ENCODE data around the gene ALG1L2.
"Not testable (repeated sequence)": the region's sequence is repeated elsewhere in the genome, so short reads cannot be mapped to it uniquely, and the experiment has no call there.

DNA sequence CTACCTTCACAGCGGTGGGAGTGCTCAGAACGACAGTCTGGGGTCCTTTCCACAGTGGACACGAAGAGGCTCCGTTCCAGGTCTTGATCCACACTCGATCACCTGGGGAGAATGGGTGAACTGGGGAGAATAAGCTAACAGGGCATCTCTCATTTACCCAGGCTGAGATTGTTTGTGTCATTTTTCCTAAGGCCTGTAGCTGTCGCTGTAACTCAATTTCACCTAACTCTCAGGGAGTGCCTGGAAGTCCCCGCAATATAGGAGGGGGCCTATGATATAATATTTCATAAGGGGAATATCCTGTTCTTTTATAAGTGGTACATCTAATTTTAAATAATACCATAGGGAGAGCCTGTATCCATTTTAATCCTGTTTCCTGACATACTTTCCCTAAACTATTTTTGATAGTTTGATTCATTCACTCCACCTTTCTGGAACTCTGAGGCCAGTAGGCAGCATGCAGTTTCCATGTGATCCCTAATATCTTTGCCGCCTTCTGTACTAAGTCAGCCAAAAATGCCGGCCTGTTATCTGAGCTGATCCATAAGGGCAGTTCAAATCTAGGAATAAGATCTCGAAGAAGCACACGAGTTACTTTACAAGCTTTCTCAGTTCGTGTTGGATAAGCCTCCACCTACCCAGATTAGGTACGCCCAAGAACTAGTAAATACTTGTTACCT lies 62.2 kb downstream of the ALG1L2 start:
- TF ChIP-seq, protein P1, sequence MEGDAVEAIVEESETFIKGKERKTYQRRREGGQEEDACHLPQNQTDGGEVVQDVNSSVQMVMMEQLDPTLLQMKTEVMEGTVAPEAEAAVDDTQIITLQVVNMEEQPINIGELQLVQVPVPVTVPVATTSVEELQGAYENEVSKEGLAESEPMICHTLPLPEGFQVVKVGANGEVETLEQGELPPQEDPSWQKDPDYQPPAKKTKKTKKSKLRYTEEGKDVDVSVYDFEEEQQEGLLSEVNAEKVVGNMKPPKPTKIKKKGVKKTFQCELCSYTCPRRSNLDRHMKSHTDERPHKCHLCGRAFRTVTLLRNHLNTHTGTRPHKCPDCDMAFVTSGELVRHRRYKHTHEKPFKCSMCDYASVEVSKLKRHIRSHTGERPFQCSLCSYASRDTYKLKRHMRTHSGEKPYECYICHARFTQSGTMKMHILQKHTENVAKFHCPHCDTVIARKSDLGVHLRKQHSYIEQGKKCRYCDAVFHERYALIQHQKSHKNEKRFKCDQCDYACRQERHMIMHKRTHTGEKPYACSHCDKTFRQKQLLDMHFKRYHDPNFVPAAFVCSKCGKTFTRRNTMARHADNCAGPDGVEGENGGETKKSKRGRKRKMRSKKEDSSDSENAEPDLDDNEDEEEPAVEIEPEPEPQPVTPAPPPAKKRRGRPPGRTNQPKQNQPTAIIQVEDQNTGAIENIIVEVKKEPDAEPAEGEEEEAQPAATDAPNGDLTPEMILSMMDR (IDR thresholded peaks at IDR 0.05): not testable (repeated sequence)
- TF ChIP-seq EP300, POLR2A (IDR thresholded peaks at IDR 0.05): not testable (repeated sequence)

Data from ovary (tissue), 3 donors.